ACC112 (cell line): ENCODE results near the gene OR6C6.

Source experiments
- H2AFZ ChIP-seq: fragments of 200-600 bp; sonication (generic); one replicate; pipeline ENCODE4 v1.6.0; 2017; ENCODE audit warnings: antibody characterized with exemption, low read length; ENCODE audit not compliant: unreplicated experiment
- H3K27ac ChIP-seq: fragments of 200-600 bp; sonication (generic); 2 replicates; pipeline ENCODE4 v1.5.1; 2014; ENCODE audit warnings: low read depth, mild to moderate bottlenecking, antibody characterized with exemption, low read length, moderate library complexity
- H3K27me3 ChIP-seq: fragments of 200-600 bp; sonication (generic); 2 replicates; pipeline ENCODE4 v1.6.1; 2014; ENCODE audit warnings: mild to moderate bottlenecking, antibody characterized with exemption, low read length, moderate library complexity, mixed read lengths; ENCODE audit not compliant: insufficient read depth
- H3K36me3 ChIP-seq: fragments of 200-600 bp; sonication (generic); 2 replicates; pipeline ENCODE4 v1.6.1; 2016; ENCODE audit warnings: mild to moderate bottlenecking, antibody characterized with exemption, low read length, moderate library complexity, mixed read lengths; ENCODE audit not compliant: insufficient read depth
- H3K4me1 ChIP-seq: fragments of 200-600 bp; sonication (generic); one replicate; pipeline ENCODE4 v1.6.1; 2016; ENCODE audit warnings: low read length, mixed read lengths; ENCODE audit not compliant: insufficient read depth, unreplicated experiment, control insufficient read depth
- H3K4me3 ChIP-seq: fragments of 200-600 bp; sonication (generic); 2 replicates; pipeline ENCODE4 v1.5.1; 2014; ENCODE audit warnings: mild to moderate bottlenecking, low read depth, low read length
- H3K79me2 ChIP-seq: fragments of 200-600 bp; sonication (generic); one replicate; pipeline ENCODE4 v1.6.0; 2016; ENCODE audit warnings: low read length; ENCODE audit not compliant: control insufficient read depth, unreplicated experiment, insufficient read depth

Gene OR6C6

GRCh38 chr12:55250944-55251343 is 45.4 kb downstream of the OR6C6 start:
- Histone ChIP-seq H3K27me3 (no peaks in the 10 kb centered on the region), H2AFZ (no peak overlapping the region), H3K4me1 (no peaks in the 10 kb centered on the region), H3K27ac (no peak overlapping the region), H3K4me3 (no peak overlapping the region), H3K36me3 (no peaks in the 10 kb centered on the region), H3K79me2 (no peaks in the 10 kb centered on the region)

- Histone ChIP-seq H3K4me1 (no peaks in the 10 kb centered on the region), H3K27me3 (no peaks in the 10 kb centered on the region), H3K27ac (no peak overlapping the region), H3K4me3 (no peak overlapping the region), H3K79me2 (no peaks in the 10 kb centered on the region), H2AFZ (no peak overlapping the region), H3K36me3 (no peaks in the 10 kb centered on the region)
These were observed 50.2 kb downstream of the OR6C6 start for GRCh38 chr12:55246159-55246558.

- Histone ChIP-seq H3K36me3 (no peaks in the 10 kb centered on the region), H3K4me1 (no peaks in the 10 kb centered on the region), H3K27me3 (no peaks in the 10 kb centered on the region), H2AFZ (no peak within 1 kb of the TSS), H3K27ac (no peak within 1 kb of the TSS), H3K4me3 (no peak within 1 kb of the TSS), H3K79me2 (no peaks in the 10 kb centered on the region)
These were observed 52.1 kb downstream of the OR6C6 start, which contains the start of gene OR6C74 for GRCh38 chr12:55244309-55244708. Gene OR6C74 (plus strand): TSS chr12:55244609. CDS start chr12:55247288, 2,679 bp downstream.
